Stimulated activated CD4-positive, alpha-beta T cell treated with anti-CD3 and anti-CD28 coated beads, Interleukin-1b, Interleukin-23, amount 100 ng/mL, for 1 hour (primary cell): Measurements from ENCODE around the gene LRMDA.

ENCODE experiments used
- DNase-seq, 2 donors: peaks; one replicate each; pipeline ENCODE4 v3.0.0-alpha.2; 2020; ENCODE audit warnings: low read depth in 2 of 2

The LRMDA gene

GRCh38 chr10:75418712-75419111, 12.7 kb upstream of the LRMDA start:
- DNase-seq = no peak

GRCh38 chr10:75422913-75423312, 8.5 kb upstream of the LRMDA start:
- DNase-seq = no peak

GRCh38 chr10:75424571-75424970, 6.9 kb upstream of the LRMDA start:
- DNase-seq = no peak

GRCh38 chr10:75425291-75426079, 5.9 kb upstream of the LRMDA start:
- no peak for DNase-seq

GRCh38 chr10:75426880-75427279, 4.5 kb upstream of the LRMDA start:
- no peak for DNase-seq

GRCh38 chr10:75427951-75428350, 3.5 kb upstream of the LRMDA start:
- DNase-seq = no peak

GRCh38 chr10:75428434-75429158, 2.8 kb upstream of the LRMDA start:
- DNase-seq = no peak

GRCh38 chr10:75429159-75429827, 2.1 kb upstream of the LRMDA start:
- DNase-seq = no peak

GRCh38 chr10:75430000-75430763, 1.2 kb upstream of the LRMDA start:
- DNase-seq = no peak

- DNase-seq = no peak
Observed at GRCh38 chr10:75432176-75432575, 752 bp downstream of the LRMDA start.

GRCh38 chr10:75432763-75433162, 1.3 kb downstream of the LRMDA start:
- no peak for DNase-seq

- no peak for DNase-seq
Observed at GRCh38 chr10:75433216-75433615, 1.8 kb downstream of the LRMDA start.

GRCh38 chr10:75434291-75434690, 2.9 kb downstream of the LRMDA start:
- no peak for DNase-seq

- DNase-seq = no peak
Observed at GRCh38 chr10:75435291-75435690, 3.9 kb downstream of the LRMDA start.

GRCh38 chr10:75436896-75437295, 5.5 kb downstream of the LRMDA start:
- DNase-seq = no peak

GRCh38 chr10:75437693-75438092, 6.3 kb downstream of the LRMDA start:
- no peak for DNase-seq

GRCh38 chr10:75438275-75438674, 6.9 kb downstream of the LRMDA start:
- no peak for DNase-seq

- no peak for DNase-seq
Observed at GRCh38 chr10:75439811-75440210, 8.4 kb downstream of the LRMDA start.

- no peak for DNase-seq
Observed at GRCh38 chr10:75440271-75440793, 8.9 kb downstream of the LRMDA start.

GRCh38 chr10:75441196-75441595, 9.8 kb downstream of the LRMDA start:
- DNase-seq = no peak

GRCh38 chr10:75441682-75442081, 10.3 kb downstream of the LRMDA start:
- no peak for DNase-seq

- DNase-seq = no peak
Observed at GRCh38 chr10:75443362-75443761, 11.9 kb downstream of the LRMDA start.
